ENCODE results near the gene SNURF.

DNA sequence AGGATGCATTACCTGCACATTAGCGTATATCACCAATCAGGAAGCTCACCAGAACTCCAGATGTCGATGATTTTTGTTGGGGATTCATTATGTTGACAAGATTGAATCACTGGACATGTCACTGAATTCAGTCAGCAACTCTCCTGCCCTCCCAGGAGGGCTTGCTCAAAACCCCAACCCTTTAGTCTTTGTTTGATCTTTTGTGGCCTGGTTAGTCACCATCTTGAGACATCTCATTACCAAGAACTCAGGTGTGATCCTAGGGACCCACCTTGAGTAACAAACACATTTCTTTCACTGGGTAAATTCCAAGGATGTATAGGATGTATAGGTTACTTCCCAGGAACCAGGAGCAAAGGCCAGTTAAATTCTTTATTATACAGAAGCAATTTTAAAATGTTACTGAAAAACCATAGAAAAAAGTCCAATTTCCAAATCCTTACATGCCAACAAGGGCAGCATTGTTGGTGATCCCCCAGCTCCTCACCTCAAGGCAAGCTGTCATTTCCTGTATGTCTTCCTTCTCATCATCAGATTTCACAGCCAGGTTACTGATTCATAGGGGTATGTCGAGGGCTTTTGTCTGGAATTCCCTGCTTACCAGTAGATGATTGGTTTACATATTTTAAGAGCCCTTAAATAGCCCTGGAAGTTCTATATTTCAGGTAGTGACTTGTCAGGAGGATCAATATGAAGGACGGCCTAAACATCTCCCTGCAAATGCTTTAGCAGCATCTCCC is 11.7 kb downstream of the SNURF start:
- TF ChIP-seq, protein P1, sequence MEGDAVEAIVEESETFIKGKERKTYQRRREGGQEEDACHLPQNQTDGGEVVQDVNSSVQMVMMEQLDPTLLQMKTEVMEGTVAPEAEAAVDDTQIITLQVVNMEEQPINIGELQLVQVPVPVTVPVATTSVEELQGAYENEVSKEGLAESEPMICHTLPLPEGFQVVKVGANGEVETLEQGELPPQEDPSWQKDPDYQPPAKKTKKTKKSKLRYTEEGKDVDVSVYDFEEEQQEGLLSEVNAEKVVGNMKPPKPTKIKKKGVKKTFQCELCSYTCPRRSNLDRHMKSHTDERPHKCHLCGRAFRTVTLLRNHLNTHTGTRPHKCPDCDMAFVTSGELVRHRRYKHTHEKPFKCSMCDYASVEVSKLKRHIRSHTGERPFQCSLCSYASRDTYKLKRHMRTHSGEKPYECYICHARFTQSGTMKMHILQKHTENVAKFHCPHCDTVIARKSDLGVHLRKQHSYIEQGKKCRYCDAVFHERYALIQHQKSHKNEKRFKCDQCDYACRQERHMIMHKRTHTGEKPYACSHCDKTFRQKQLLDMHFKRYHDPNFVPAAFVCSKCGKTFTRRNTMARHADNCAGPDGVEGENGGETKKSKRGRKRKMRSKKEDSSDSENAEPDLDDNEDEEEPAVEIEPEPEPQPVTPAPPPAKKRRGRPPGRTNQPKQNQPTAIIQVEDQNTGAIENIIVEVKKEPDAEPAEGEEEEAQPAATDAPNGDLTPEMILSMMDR (IDR thresholded peaks at IDR 0.05; ENCODE audit: low read depth, low read length, missing input control) = no peak
- TF ChIP-seq, protein P2, sequence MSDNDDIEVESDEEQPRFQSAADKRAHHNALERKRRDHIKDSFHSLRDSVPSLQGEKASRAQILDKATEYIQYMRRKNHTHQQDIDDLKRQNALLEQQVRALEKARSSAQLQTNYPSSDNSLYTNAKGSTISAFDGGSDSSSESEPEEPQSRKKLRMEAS (IDR thresholded peaks at IDR 0.05) = no peak
- TF ChIP-seq, protein P3, sequence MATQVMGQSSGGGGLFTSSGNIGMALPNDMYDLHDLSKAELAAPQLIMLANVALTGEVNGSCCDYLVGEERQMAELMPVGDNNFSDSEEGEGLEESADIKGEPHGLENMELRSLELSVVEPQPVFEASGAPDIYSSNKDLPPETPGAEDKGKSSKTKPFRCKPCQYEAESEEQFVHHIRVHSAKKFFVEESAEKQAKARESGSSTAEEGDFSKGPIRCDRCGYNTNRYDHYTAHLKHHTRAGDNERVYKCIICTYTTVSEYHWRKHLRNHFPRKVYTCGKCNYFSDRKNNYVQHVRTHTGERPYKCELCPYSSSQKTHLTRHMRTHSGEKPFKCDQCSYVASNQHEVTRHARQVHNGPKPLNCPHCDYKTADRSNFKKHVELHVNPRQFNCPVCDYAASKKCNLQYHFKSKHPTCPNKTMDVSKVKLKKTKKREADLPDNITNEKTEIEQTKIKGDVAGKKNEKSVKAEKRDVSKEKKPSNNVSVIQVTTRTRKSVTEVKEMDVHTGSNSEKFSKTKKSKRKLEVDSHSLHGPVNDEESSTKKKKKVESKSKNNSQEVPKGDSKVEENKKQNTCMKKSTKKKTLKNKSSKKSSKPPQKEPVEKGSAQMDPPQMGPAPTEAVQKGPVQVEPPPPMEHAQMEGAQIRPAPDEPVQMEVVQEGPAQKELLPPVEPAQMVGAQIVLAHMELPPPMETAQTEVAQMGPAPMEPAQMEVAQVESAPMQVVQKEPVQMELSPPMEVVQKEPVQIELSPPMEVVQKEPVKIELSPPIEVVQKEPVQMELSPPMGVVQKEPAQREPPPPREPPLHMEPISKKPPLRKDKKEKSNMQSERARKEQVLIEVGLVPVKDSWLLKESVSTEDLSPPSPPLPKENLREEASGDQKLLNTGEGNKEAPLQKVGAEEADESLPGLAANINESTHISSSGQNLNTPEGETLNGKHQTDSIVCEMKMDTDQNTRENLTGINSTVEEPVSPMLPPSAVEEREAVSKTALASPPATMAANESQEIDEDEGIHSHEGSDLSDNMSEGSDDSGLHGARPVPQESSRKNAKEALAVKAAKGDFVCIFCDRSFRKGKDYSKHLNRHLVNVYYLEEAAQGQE (IDR thresholded peaks at IDR 0.05) = no peak
- no peak for TF ChIP-seq RXRA (IDR thresholded peaks at IDR 0.05)
- no peak for TF ChIP-seq TAF1 (conservative IDR thresholded peaks at IDR 0.05)
- no peak for TF ChIP-seq SP1 (IDR thresholded peaks at IDR 0.05)
- TF ChIP-seq, protein P4, sequence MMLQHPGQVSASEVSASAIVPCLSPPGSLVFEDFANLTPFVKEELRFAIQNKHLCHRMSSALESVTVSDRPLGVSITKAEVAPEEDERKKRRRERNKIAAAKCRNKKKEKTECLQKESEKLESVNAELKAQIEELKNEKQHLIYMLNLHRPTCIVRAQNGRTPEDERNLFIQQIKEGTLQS (IDR thresholded peaks at IDR 0.05) = no peak
- TF ChIP-seq EGR1 (IDR thresholded peaks at IDR 0.05; ENCODE audit: low read depth in 2 of 2) = no peak
- no peak for TF ChIP-seq GABPA (IDR thresholded peaks at IDR 0.05 in 1 of 2, conservative IDR thresholded peaks at IDR 0.05 in 1 of 2)
- TF ChIP-seq HNF4A (conservative IDR thresholded peaks at IDR 0.05) = no peak
- no peak for TF ChIP-seq RAD21 (IDR thresholded peaks at IDR 0.05)
- no peak for TF ChIP-seq JUND (IDR thresholded peaks at IDR 0.05)
- no peak for TF ChIP-seq YY1 (IDR thresholded peaks at IDR 0.05)
- TF ChIP-seq, protein P5, sequence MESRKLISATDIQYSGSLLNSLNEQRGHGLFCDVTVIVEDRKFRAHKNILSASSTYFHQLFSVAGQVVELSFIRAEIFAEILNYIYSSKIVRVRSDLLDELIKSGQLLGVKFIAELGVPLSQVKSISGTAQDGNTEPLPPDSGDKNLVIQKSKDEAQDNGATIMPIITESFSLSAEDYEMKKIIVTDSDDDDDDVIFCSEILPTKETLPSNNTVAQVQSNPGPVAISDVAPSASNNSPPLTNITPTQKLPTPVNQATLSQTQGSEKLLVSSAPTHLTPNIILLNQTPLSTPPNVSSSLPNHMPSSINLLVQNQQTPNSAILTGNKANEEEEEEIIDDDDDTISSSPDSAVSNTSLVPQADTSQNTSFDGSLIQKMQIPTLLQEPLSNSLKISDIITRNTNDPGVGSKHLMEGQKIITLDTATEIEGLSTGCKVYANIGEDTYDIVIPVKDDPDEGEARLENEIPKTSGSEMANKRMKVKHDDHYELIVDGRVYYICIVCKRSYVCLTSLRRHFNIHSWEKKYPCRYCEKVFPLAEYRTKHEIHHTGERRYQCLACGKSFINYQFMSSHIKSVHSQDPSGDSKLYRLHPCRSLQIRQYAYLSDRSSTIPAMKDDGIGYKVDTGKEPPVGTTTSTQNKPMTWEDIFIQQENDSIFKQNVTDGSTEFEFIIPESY (IDR thresholded peaks at IDR 0.05) = no peak
